K562 (cell line): ENCODE data around the gene TNFSF13. TPM values are rescaled to one million over a fixed set of nuclear protein-coding genes. Genes with fewer than 3 reads are reported as not detected.

Source experiments
- HSF4 ChIP-seq: fragments of 250-450 bp; sonication (Bioruptor Pico); IDR thresholded peaks from 2 replicates; pipeline ENCODE4 v2.1.2; 2022; ENCODE audit warnings: mild to moderate bottlenecking, moderate library complexity, borderline replicate concordance
- PTBP1 ChIP-seq: fragments of 200-400 bp; formaldehyde crosslinking; IDR thresholded peaks from 2 replicates; pipeline ENCODE4 v1.6.1; 2017; ENCODE audit warnings: low read depth, low read length
- RNF2 ChIP-seq: sonication (generic); IDR thresholded peaks from 2 replicates; pipeline ENCODE4 v1.6.1; 2016
- SAP30 ChIP-seq: fragments of 200-600 bp; sonication (generic); IDR thresholded peaks from 2 replicates; pipeline ENCODE4 v1.6.1; 2012; ENCODE audit warnings: borderline replicate concordance, low read depth, mild to moderate bottlenecking, moderate library complexity, low read length, control low read depth, inconsistent platforms; ENCODE audit not compliant: insufficient read depth, poor library complexity, severe bottlenecking
- SMAD1 ChIP-seq: fragments of 150-350 bp; IDR thresholded peaks from 2 replicates; pipeline ENCODE4 v1.6.1; 2014; ENCODE audit warnings: low read length, low read depth; ENCODE audit not compliant: partially characterized antibody
- SNIP1 ChIP-seq: fragments of 450-650 bp; IDR thresholded peaks from 2 replicates; pipeline ENCODE4 v1.7.1; 2017; ENCODE audit warnings: low read depth, mild to moderate bottlenecking
- ZNF197 ChIP-seq: fragments of 200-800 bp; sonication (Bioruptor generic); IDR thresholded peaks from 2 replicates; pipeline ENCODE4 v1.6.1; 2016; ENCODE audit warnings: low read depth, missing genetic modification characterization, missing compliant biosample characterization
- ZNF311 ChIP-seq: fragments of 250-450 bp; sonication (Bioruptor Pico); IDR thresholded peaks from 2 replicates; pipeline ENCODE4 v1.4.0; 2020; ENCODE audit warnings: mild to moderate bottlenecking, moderate library complexity
- polyA plus RNA-seq, 8 experiments: library from polyadenylated mRNA; depleted of rRNA in 4 of 8; stranded (reverse) in 5 of 8; unstranded in 3 of 8; fragments of >200 nt; fragmentation: Nextera tagmentation in 2 of 8; fragmentation: Illumina TruSeq in 1 of 8; extraction: Ambion mirVana in 2 of 8; extraction: Trizol in 1 of 8; gene quantifications; 2 replicates each; pipeline versions ENCODE4 v1.2.1 to v1.2.3, GENCODE V29; 2011 to 2014; ENCODE audit warnings: inconsistent platforms in 1 of 8, missing spikeins in 1 of 8
- total RNA-seq, 7 experiments: library from RNA; depleted of rRNA in 6 of 7; stranded (reverse); fragments of >200 nt in 6 of 7; fragmentation: Illumina TruSeq in 2 of 7; extraction: Trizol in 2 of 7; gene quantifications; 2 replicates each; pipeline versions ENCODE4 v1.2.1 to v1.2.3, GENCODE V29; 2011 to 2021; ENCODE audit warnings: low replicate concordance in 1 of 7
- TF ChIP-seq, protein P1 (sequence below): fragments of 450-650 bp; IDR thresholded peaks from 2 replicates; pipeline ENCODE4 v1.6.1; 2016; ENCODE audit warnings: mild to moderate bottlenecking, moderate library complexity
- TF ChIP-seq, protein P2 (sequence below), 2 experiments: fragments of 450-650 bp; IDR thresholded peaks; 2 replicates each; pipeline ENCODE4 v1.6.1; 2016
- TF ChIP-seq, protein P3 (sequence below), 2 experiments: IDR thresholded peaks; 2 replicates each; pipeline ENCODE4 v1.6.1; 2012; ENCODE audit warnings: improper control_type of control experiment in 2 of 2, low read depth in 2 of 2, low read length in 2 of 2, borderline replicate concordance in 1 of 2

Gene TNFSF13
- total and polyA plus RNA-seq, 9 of the 15 experiments (the other 6 are each of a cell fraction or from before 2014, with no cell fraction given) = 0.04 to 0.51 (median 0.19) TPM; not detected in 1

DNA sequence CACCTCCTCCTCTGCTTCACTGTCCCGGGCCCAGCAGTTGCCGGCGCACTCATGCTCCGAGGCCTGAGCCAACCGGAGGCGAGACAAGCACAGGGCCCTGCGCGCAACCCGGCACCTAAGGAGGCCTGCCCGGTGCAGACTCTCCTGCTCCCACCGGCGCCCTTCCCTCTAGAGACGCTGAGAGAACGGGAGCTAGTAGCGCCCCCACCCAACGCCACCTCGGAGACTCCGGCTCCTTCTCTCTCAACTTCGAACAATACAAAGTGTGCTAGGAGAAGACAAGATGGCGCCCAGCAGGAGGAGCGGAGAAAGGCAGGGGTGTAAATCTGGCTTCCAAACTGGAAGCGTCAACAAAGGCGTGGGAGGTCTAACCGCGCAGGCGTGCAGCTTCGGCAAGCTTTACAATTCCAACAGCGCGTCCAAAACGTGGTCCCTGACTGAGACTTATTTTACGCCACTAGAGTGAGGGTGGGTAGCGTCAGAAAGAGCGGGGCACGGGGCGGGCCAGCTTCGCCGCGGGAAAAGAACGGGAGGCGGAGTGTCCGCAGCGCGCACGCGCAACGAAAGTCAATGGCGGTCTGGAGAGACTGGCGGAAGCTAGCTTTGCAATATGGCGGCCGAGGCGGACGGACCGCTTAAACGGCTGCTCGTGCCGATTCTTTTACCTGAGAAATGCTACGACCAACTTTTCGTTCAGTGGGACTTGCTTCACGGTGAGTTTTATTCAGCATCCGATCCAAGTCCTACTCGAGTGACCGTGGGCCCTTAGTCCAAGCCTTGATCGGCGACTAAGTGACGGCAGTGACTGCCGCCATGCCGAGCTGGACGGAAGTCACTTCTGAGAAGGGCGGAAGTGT, 24.9 kb downstream of the TNFSF13 start, which contains the start of gene MPDU1 (continued):
- TF ChIP-seq, protein P1, sequence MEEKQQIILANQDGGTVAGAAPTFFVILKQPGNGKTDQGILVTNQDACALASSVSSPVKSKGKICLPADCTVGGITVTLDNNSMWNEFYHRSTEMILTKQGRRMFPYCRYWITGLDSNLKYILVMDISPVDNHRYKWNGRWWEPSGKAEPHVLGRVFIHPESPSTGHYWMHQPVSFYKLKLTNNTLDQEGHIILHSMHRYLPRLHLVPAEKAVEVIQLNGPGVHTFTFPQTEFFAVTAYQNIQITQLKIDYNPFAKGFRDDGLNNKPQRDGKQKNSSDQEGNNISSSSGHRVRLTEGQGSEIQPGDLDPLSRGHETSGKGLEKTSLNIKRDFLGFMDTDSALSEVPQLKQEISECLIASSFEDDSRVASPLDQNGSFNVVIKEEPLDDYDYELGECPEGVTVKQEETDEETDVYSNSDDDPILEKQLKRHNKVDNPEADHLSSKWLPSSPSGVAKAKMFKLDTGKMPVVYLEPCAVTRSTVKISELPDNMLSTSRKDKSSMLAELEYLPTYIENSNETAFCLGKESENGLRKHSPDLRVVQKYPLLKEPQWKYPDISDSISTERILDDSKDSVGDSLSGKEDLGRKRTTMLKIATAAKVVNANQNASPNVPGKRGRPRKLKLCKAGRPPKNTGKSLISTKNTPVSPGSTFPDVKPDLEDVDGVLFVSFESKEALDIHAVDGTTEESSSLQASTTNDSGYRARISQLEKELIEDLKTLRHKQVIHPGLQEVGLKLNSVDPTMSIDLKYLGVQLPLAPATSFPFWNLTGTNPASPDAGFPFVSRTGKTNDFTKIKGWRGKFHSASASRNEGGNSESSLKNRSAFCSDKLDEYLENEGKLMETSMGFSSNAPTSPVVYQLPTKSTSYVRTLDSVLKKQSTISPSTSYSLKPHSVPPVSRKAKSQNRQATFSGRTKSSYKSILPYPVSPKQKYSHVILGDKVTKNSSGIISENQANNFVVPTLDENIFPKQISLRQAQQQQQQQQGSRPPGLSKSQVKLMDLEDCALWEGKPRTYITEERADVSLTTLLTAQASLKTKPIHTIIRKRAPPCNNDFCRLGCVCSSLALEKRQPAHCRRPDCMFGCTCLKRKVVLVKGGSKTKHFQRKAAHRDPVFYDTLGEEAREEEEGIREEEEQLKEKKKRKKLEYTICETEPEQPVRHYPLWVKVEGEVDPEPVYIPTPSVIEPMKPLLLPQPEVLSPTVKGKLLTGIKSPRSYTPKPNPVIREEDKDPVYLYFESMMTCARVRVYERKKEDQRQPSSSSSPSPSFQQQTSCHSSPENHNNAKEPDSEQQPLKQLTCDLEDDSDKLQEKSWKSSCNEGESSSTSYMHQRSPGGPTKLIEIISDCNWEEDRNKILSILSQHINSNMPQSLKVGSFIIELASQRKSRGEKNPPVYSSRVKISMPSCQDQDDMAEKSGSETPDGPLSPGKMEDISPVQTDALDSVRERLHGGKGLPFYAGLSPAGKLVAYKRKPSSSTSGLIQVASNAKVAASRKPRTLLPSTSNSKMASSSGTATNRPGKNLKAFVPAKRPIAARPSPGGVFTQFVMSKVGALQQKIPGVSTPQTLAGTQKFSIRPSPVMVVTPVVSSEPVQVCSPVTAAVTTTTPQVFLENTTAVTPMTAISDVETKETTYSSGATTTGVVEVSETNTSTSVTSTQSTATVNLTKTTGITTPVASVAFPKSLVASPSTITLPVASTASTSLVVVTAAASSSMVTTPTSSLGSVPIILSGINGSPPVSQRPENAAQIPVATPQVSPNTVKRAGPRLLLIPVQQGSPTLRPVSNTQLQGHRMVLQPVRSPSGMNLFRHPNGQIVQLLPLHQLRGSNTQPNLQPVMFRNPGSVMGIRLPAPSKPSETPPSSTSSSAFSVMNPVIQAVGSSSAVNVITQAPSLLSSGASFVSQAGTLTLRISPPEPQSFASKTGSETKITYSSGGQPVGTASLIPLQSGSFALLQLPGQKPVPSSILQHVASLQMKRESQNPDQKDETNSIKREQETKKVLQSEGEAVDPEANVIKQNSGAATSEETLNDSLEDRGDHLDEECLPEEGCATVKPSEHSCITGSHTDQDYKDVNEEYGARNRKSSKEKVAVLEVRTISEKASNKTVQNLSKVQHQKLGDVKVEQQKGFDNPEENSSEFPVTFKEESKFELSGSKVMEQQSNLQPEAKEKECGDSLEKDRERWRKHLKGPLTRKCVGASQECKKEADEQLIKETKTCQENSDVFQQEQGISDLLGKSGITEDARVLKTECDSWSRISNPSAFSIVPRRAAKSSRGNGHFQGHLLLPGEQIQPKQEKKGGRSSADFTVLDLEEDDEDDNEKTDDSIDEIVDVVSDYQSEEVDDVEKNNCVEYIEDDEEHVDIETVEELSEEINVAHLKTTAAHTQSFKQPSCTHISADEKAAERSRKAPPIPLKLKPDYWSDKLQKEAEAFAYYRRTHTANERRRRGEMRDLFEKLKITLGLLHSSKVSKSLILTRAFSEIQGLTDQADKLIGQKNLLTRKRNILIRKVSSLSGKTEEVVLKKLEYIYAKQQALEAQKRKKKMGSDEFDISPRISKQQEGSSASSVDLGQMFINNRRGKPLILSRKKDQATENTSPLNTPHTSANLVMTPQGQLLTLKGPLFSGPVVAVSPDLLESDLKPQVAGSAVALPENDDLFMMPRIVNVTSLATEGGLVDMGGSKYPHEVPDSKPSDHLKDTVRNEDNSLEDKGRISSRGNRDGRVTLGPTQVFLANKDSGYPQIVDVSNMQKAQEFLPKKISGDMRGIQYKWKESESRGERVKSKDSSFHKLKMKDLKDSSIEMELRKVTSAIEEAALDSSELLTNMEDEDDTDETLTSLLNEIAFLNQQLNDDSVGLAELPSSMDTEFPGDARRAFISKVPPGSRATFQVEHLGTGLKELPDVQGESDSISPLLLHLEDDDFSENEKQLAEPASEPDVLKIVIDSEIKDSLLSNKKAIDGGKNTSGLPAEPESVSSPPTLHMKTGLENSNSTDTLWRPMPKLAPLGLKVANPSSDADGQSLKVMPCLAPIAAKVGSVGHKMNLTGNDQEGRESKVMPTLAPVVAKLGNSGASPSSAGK = peak; percentile 98
- peak; percentile 57; the same call in 1 of the 2 replicates for TF ChIP-seq RNF2
- TF ChIP-seq, protein P2, sequence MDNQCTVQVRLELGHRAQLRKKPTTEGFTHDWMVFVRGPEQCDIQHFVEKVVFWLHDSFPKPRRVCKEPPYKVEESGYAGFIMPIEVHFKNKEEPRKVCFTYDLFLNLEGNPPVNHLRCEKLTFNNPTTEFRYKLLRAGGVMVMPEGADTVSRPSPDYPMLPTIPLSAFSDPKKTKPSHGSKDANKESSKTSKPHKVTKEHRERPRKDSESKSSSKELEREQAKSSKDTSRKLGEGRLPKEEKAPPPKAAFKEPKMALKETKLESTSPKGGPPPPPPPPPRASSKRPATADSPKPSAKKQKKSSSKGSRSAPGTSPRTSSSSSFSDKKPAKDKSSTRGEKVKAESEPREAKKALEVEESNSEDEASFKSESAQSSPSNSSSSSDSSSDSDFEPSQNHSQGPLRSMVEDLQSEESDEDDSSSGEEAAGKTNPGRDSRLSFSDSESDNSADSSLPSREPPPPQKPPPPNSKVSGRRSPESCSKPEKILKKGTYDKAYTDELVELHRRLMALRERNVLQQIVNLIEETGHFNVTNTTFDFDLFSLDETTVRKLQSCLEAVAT (IDR thresholded peaks at IDR 0.05) = no peak
- TF ChIP-seq SNIP1 = no peak
- no peak for TF ChIP-seq HSF4 (CRISPR knock-in tag)
- peak; percentile 64; the same call in 1 of the 2 replicates for TF ChIP-seq ZNF311
- TF ChIP-seq SAP30 = peak; percentile 58
- TF ChIP-seq, protein P3, sequence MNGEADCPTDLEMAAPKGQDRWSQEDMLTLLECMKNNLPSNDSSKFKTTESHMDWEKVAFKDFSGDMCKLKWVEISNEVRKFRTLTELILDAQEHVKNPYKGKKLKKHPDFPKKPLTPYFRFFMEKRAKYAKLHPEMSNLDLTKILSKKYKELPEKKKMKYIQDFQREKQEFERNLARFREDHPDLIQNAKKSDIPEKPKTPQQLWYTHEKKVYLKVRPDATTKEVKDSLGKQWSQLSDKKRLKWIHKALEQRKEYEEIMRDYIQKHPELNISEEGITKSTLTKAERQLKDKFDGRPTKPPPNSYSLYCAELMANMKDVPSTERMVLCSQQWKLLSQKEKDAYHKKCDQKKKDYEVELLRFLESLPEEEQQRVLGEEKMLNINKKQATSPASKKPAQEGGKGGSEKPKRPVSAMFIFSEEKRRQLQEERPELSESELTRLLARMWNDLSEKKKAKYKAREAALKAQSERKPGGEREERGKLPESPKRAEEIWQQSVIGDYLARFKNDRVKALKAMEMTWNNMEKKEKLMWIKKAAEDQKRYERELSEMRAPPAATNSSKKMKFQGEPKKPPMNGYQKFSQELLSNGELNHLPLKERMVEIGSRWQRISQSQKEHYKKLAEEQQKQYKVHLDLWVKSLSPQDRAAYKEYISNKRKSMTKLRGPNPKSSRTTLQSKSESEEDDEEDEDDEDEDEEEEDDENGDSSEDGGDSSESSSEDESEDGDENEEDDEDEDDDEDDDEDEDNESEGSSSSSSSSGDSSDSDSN (IDR thresholded peaks at IDR 0.05; ENCODE audit: borderline replicate concordance in 1 of 2, low read depth in 2 of 2, low read length in 2 of 2) = no peak
- peak; percentile 77 for TF ChIP-seq ZNF197 (CRISPR knock-in tag)
- TF ChIP-seq PTBP1 = no peak
- TF ChIP-seq SMAD1 = no peak
